HG02840 (cell line): ENCODE measurements around the gene FTCDNL1.

Experiments used
- ATAC-seq: cut with Tn5 transposase; IDR thresholded peaks from one replicate; pipeline ENCODE4 v1.9.1; 2021; ENCODE audit warnings: mild to moderate bottlenecking, moderate library complexity, moderate number of reproducible peaks; ENCODE audit not compliant: unreplicated experiment, low FRiP score

The FTCDNL1 gene

DNA sequence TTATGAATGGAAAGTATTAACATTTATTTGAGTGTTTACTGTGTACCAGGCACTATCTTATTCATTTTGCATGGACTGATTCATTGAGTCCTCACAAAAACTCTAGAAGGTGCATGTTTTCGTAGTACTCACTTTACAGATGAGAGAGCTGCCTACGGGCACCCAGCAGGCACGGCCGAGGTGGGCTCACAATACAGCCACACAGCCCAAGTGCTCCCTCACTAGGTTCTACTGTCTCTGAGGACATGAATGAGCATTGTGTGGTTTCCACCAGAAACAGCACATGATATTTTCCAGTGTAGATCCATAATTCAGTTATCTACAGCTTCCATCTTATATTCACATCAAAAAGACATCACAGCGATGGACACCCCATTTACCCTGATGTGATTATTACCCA is 101.4 kb downstream of the FTCDNL1 start:
- ATAC-seq = no peak

DNA sequence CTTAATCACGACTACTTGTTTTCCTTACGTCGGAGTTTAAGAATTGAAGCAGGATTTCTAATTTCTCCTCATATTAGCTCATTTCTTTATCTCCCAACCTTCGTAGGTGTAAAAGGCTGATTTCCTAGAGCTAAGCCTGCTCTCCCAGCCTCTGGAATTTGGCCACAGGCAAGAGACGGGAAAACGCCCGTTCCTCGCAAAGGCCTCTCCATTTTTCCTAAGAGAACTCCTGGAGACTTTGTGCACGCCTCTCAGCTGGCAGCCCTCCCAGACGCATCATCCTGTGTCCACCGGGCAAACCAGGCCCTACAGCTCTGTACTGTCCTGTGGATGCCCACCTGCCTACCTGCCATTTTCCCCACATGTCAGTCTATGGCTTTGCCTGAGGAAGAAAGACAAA is 106.3 kb downstream of the FTCDNL1 start:
- ATAC-seq = no peak

DNA sequence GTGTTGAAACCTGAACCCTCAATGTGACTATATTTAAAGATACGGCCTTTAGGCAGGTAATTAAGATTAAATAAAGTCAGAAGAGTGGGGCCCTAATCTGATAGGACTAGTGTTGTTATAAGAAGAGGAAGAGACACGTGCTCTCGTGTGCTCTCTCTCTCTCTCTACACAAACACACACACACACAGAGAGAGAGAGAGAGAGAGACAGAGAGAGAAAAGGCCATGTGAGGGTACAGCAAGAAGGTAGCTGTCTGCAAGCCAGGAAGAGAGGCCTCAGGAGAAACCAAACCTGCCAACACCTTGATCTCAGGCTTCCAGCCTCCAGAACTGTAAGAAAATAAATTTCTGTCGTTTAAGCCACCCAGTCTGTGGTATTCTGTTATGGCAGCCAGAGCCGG is 106.7 kb downstream of the FTCDNL1 start:
- no peak for ATAC-seq

DNA sequence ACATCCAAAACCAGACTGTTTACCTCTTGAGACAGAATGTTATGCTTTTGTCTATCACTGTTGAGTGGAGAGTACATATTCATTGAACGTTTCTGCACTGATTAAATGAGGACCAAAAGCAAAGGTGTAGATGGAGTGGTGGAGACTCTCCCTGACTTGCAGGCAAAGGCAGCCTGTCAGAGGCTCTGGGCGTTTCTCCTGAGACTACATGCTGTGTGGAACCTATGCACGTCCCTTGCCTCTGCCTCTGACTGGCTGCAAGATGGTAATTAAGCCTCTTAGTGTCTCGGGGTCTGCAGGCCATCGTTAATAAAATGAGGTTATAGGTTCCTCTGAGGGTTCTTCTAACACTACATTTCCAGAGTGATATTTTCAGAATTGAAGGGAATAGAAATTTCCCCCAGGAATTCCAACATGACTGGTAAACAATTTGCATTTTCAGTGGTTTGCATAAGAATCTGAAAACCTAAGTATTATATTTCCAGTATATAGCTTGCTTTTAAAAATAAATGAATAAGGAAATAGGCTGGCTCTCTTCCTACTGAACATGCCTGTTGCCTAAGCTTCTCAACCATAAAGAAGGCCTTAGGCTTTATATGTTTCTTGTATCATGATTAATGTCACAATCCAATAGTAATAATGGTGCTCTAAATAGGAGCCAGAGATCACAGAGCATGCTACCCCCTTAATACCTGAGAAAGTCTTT is 107.4 kb downstream of the FTCDNL1 start:
- ATAC-seq = no peak

DNA sequence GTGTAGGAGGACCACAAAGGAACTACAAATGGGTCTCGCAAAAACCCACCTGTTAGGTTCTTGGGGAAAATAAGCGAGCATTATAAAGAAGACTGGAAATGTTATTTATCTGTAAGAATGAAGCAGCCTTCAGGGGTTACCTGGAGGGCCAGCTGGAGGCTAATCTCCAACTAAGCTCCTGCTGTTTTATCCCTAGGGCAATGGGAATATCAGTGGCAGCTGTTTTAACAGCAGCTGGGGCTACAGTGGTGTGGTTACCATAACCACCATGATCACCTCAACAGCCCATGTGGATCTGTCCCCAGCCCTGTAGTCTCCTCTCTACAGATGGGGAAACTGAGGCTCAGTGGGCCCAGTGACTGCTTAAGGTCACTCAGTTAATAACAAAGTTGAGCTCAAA is 108.1 kb downstream of the FTCDNL1 start:
- no peak for ATAC-seq

DNA sequence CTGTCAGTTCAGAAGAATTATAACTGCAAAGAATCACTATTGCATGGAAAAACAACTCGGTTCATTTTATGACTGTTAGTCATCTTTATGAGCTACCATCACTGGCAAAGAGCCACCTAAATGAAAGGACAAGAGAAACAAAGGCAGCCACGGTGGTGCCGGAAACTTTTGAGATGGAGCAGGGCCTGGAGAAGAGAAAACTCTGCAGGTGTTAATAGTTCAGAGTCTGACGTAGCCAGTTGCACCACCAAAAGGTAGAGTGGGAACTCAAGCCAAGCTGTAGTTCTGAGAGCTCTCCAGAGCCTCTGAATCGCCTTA is 110.9 kb downstream of the FTCDNL1 start:
- no peak for ATAC-seq

DNA sequence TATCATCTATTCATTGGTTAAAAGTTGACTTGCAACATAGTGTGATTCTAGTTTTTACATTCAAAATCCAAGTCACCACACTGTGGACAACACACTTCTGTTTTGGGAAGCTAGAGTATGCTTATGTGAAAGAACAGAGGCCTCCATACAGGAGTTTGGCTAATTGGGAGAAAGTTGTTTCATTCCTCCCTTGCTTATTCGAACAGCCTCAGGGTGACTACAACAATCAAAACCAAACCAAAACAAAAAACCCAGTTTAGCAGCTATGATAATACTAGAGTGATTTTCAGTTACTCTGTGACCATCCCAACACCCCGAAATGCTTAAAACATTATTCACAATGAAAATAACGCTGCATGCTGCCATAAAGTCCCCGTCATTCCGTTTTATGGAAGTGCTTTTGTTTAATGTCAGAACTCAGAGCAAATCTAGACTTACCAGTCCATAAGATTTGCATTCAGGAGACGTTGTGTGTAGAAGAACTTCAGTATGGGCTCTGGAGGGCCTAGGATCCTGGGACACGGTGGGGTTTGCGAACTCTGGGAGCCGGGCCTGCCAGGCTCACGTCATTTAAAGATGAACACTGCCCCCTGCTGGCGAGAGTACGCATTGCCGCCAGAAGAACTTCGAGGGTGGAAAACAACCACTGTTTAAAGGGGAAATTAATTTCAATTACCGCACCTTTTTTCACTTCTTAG is 111.4 kb downstream of the FTCDNL1 start:
- ATAC-seq = no peak

DNA sequence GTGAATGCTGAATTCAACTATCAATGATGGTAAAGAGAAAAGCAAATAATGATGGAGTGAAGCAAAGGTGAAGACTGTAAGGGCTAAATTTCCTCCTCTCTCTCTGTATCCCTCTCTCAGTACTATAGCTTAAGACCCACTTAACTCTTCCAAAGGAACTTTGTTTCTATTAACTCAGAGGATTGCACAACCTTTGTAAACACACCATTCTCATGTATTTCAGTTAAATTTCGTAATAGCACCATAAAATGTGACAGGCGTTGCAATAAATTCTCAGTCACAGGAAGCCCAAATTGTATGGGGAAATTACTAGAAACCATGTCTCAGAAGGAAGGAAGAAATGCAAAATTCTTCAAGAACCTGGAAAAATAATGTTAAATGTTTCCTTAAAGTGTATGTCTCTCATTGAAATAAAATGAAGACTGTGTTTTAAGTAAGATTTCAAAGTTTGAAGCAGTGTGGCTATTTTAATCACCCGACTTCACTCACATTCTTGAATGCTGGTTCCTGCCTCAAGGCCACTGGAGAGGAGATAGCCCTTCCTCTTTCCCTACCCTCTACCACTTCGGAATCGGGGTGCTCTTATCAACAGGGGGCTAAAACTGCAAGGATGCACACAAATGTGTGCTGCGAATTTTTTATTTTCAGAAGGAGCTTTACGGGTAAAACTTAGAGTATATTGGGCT is 112.1 kb downstream of the FTCDNL1 start:
- ATAC-seq = no peak

DNA sequence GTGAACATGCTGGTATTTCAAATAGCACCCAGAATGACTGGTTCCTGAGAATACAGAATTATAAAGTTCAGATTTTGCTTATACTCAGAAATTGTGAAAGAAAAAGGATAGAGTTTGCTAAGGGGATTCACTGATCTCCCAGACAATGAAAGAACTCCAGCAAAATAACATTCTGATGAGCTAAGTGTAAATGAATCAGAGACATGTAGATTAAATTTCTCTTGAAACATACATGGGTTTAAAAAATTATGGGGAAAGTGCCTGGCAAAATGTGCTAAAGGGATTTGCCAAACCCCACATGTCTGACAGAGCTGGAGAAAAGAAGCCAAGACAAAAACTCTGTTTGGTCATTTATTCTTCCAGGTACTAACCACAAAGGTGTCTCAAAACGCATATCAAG is 116.3 kb downstream of the FTCDNL1 start:
- no peak for ATAC-seq

DNA sequence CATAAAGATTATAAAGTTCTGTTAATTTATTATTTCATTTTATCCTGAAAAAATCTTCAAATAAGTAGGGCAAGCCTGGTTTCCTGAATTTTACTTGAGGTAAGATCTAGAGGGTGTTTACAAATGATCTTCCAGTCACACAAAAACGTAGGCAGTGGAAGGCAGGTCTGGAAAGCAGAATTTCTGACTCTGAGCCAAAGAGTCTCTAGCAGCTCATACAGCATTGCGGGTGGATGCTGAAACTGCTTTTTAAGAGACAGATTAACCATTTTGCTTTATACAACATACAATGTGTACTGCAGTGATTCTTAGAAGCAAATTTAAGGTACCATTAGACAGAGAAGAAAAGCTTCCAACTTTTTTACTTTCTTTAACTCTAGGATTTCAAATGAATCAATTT is 117.0 kb downstream of the FTCDNL1 start:
- no peak for ATAC-seq

DNA sequence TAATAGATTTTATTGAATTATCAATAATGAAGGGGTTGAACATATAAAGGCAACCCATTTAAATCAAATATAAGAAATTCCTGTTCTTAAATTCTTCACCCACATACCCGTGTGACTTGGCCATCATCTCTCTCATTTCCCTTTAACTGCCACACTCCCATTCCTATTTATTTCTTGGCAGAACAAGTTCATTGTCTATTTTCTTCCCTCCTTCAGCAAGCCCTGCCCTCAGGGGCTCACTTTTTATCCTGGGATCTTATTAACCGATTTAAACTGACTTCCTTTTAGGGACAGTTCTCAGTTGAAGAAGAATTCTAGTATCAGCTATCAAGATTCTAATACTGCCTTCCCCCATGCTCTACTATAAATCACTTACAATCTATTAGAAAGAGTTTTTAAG is 123.2 kb downstream of the FTCDNL1 start:
- no peak for ATAC-seq

DNA sequence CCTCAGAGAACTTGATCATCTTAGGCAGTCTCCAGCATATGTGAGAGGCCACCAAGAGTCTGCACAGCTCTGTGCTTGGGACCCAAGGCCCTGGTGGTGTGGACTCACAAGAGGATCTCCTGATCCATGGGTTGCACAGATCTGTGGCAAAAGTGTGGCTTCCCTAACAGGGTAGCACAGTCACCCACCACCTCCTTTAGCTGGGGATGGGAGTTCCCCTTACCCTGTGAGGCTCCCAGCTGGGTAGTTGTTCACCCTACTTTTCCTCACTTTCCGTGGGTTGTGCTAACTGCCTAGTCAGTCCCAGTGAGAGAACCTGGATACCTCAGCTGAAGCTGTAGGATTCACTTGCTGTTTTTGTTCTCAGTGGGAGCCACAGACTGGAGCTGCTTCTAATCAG is 123.7 kb downstream of the FTCDNL1 start:
- no peak for ATAC-seq

DNA sequence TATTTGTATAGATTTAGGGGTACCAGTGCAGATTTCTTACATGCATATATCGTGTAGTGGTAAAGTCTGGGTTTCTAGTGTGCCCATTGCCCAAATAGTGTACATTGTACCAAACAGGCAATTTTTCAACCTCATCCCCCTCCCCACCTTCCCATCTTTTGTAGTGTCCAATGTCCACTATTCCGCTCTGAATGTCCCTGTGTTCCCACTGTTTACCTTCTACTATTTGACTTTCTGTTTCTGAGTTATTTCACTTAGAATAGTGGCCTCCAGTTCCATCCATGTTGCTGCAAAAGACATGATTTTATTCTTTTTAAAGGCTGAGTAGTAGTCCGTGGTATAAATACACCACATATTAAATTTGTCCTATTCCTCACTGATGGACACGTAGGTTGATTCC is 132.9 kb downstream of the FTCDNL1 start:
- no peak for ATAC-seq

DNA sequence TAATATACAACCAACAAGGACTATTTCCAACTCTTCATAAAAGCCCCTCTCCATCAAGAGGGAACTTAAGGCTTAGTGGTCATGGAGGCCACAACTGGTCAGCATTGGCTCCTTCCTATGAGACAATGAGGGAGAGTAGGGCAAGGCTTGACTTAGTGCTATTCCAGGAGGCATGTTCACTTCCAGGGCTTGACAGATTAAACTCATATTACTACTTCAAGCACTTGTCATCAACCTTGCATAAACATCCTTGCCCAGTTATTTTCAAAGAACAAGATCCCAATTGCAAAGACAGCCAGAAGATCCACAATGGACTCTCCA is 133.4 kb downstream of the FTCDNL1 start:
- ATAC-seq = no peak

DNA sequence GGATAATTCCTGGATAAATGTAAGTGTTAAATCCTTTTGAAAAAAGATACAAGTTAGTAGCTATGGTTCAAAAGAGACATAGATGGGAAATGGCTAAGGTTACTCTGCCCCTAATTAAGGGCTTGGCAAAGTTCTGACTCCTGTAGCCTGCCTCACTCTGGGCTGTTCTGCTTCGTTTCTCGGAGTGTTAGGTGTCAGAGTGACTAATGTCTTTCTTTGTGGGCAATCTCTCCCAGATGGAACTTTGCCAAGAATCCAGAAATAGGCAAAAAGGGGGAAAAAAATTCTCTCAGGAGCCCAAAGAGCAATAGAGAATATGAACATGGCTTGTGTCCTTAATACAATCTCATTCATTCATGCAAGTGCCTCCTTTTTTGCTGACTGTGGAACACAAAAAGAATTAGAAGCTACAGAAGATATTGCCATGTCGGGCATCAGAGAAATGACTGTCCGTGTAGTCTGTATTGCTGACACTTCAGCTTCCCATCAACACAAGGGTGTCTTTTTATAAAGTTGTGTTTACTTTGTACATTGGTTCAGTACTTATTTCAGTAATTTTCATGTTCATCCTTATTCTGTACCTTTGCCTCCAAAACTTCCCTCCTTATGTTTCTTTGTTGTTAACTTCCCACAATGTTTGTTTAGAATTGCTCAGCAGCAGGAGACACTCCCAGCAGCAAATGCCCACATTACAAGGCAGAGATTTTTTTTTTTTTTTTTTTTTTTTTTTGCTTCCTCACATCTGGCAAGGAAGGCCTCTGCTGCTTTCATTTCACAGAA is 134.0 kb downstream of the FTCDNL1 start:
- no peak for ATAC-seq

DNA sequence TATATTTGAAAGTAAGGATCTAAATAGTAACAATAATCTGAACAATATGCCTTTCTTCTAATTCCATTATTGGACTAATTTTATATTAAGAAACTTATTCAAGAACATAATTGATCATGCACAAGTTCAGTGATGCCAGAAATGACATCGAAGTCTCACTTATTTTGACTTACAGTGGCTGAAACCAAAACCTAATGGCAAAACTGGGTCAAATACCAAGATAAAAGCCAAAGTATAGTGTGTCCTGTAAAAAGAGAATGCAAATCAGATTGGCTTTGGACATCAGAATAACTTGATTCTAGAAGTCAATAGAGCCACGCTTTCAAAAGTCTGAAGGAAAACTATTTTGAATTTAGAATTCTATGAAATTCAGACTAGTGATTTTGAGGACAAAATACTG is 137.2 kb downstream of the FTCDNL1 start:
- no peak for ATAC-seq

DNA sequence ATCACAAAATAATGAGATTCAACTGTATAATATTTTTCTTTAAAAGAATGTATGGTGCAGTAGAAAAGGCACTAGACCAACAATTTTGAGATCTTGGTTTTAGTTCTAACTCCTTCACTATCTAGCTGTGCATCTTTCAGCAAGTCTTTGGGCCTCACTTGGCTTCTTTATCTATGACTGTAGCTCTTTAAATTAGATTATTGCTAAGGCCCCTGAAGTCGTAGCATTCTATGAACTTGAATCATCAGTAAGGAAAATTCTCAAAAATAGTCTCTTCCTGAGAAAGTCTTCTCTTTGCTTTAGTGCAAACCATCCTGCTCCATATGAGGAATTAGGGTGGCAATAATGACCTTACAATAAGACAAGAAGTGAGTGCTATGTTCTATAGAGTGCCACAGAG is 140.4 kb downstream of the FTCDNL1 start:
- ATAC-seq = no peak
